AG04449 (cell line): ENCODE results near the gene PKHD1.

Source experiments
- CTCF ChIA-PET: fragments of 350-600 bp; formaldehyde crosslinking; extraction: SDS; loops from one replicate; lab custom pipeline; 2021; ENCODE audit warnings: antibody characterized with exemption; lab: Yijun Ruan, JAX
- POLR2A ChIA-PET: fragments of 400-600, 350-600 bp; formaldehyde crosslinking; extraction: SDS; loops from one replicate; lab custom pipeline; 2020; ENCODE audit warnings: antibody characterized with exemption, inconsistent platforms; lab: Yijun Ruan, JAX
- DNase-seq: peaks from one replicate; pipeline ENCODE4 v3.0.0-alpha.2; 2010; ENCODE audit warnings: low read depth, low spot score
- H3K4me3 ChIP-seq: 2 replicates; pipeline ENCODE4 v1.5.1; 2011; ENCODE audit warnings: low read depth, mild to moderate bottlenecking, control low read depth, low read length
- CTCF ChIP-seq: IDR thresholded peaks from one replicate; pipeline ENCODE4 v1.5.1; 2011; ENCODE audit warnings: mild to moderate bottlenecking, moderate library complexity, low read length, control low read depth, inconsistent platforms; ENCODE audit not compliant: insufficient read depth; ENCODE audit errors: missing control alignments

The PKHD1 gene

GRCh38 chr6:52124126-52125121 is 37.0 kb upstream of the PKHD1 start:
- CTCF ChIA-PET = no interaction called here
- POLR2A ChIA-PET = no interaction called here
- no peak for TF ChIP-seq CTCF

GRCh38 chr6:52123251-52123650 is 35.8 kb upstream of the PKHD1 start:
- no peak overlapping the region for H3K4me3 ChIP-seq
- ChIA-PET CTCF (interaction anchor here (0.6 kb wide), 1 partner anchor 9 kb away, joined by 3 read pairs; no protein-coding TSS in a partner anchor), POLR2A (no interaction called here)
- DNase-seq = no peak
- TF ChIP-seq CTCF = no peak

More at GRCh38 chr6:52124126-52125121, 37.0 kb upstream of the PKHD1 start:
- H3K4me3 ChIP-seq = no peak overlapping the region
- no peak for DNase-seq

- POLR2A ChIA-PET = no interaction called here
- no peak for TF ChIP-seq CTCF
- CTCF ChIA-PET = no interaction called here
- DNase-seq = no peak
- H3K4me3 ChIP-seq = no peak overlapping the region
Observed at GRCh38 chr6:52117352-52117751, 29.9 kb upstream of the PKHD1 start.

- H3K4me3 ChIP-seq = no peak overlapping the region
- no peak for DNase-seq
- CTCF ChIA-PET = no interaction called here
- POLR2A ChIA-PET = no interaction called here
- TF ChIP-seq CTCF = no peak
Observed at GRCh38 chr6:52116605-52116948, 29.2 kb upstream of the PKHD1 start.

- TF ChIP-seq CTCF = no peak
- no peak for DNase-seq
- no peak overlapping the region for H3K4me3 ChIP-seq
- POLR2A ChIA-PET = no interaction called here
- CTCF ChIA-PET = no interaction called here
Observed at GRCh38 chr6:52115891-52116604, 28.6 kb upstream of the PKHD1 start.
